ENCODE data around the gene NPTX1. TPM values are rescaled to one million over a fixed set of nuclear protein-coding genes. Genes with fewer than 3 reads are reported as not detected.

NPTX1 gene
- total RNA-seq, 1 donor from 2014 or later = 23.4 TPM

Other genes starting within 250 kb of the NPTX1 start
- 282 and 290 TPM in 2 replicates for gene RNF213, start 215.8 kb downstream of the NPTX1 start, total RNA-seq
- 15.6 and 16.9 TPM in 2 replicates for gene ENDOV, start 61.4 kb downstream of the NPTX1 start, total RNA-seq
- 63.5 and 66.7 TPM in 2 replicates for gene RPTOR, start 68.2 kb upstream of the NPTX1 start, total RNA-seq

Data from activated T-helper 1 cell treated with anti-CD3 and anti-CD28 coated beads, Interleukin-12 subunit alpha, Interleukin-12 subunit beta, Interleukin-2, Interleukin-4 antibody, amounts not matched to agents 30 ng/mL and 10 ng/mL and 1 ng/mL, durations not matched to agents 14 hours and 24 hours and 36 hours (primary cell).